Adipocyte (in vitro differentiated cells): Measurements from ENCODE around the gene LAD1.

ENCODE experiments used
- DNase-seq: peaks from one replicate; pipeline ENCODE4 v3.0.0-alpha.2; 2015; ENCODE audit warnings: low read depth
- H3K27me3 ChIP-seq: replicated peaks from 2 replicates; pipeline ENCODE4 v1.7.0; 2013; ENCODE audit warnings: mild to moderate bottlenecking, low read length, moderate library complexity; ENCODE audit not compliant: control insufficient read depth, insufficient read depth
- H3K36me3 ChIP-seq: 2 replicates; pipeline ENCODE4 v1.7.0; 2013; ENCODE audit warnings: low read length, mild to moderate bottlenecking, moderate library complexity; ENCODE audit not compliant: control insufficient read depth, insufficient read depth, severe bottlenecking
- H3K4me1 ChIP-seq: 2 replicates; pipeline ENCODE4 v1.7.0; 2013; ENCODE audit warnings: mild to moderate bottlenecking, low read length, moderate library complexity; ENCODE audit not compliant: control insufficient read depth, insufficient read depth
- H3K4me3 ChIP-seq: 2 replicates; pipeline ENCODE4 v1.7.0; 2013; ENCODE audit warnings: mild to moderate bottlenecking, low read length, moderate library complexity
- H3K9ac ChIP-seq: 2 replicates; pipeline ENCODE4 v1.7.0; 2013; ENCODE audit warnings: mild to moderate bottlenecking, low read length, moderate library complexity
- H3K9me3 ChIP-seq: 2 replicates; pipeline ENCODE4 v1.7.0; 2013; ENCODE audit warnings: mild to moderate bottlenecking, low read length, moderate library complexity; ENCODE audit not compliant: control insufficient read depth

Gene LAD1

GRCh38 chr1:201374364-201374763 lies 24.8 kb downstream of the LAD1 start:
- peaks cover 74% of the 10 kb centered on the region for H3K27me3 ChIP-seq
- no peaks in the 10 kb centered on the region for H3K36me3 ChIP-seq
- H3K4me1 ChIP-seq: no peaks in the 10 kb centered on the region
- H3K4me3 ChIP-seq: no peak overlapping the region
- DNase-seq: no peak
- H3K9me3 ChIP-seq: no peaks in the 10 kb centered on the region
- no peak overlapping the region for H3K9ac ChIP-seq

DNA sequence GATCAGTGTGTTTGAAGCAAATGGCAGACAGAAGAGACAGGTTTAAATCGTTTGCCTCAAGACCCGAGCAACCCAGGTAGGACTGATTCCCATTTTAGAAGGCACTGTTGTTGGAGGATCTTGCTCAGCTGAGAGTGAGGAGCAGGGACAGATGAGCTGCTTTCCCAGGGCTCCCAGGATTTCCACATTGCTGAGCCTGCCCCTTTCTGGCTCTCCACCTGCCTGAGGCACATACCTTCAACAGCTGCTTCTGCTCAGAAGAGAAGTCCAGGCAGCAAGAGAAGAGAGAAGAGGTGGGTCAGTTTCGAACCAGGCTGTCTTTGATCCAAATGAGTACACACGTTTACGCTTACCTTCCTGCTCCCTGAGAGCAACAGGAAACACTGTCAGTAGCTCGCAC lies 27.3 kb downstream of the LAD1 start:
- no peak overlapping the region for H3K4me3 ChIP-seq
- H3K4me1 ChIP-seq: no peaks in the 10 kb centered on the region
- H3K36me3 ChIP-seq: no peaks in the 10 kb centered on the region
- no peak for DNase-seq
- H3K9ac ChIP-seq: no peak overlapping the region
- no peaks in the 10 kb centered on the region for H3K9me3 ChIP-seq
- H3K27me3 ChIP-seq: peaks cover 100% of the 10 kb centered on the region

DNA sequence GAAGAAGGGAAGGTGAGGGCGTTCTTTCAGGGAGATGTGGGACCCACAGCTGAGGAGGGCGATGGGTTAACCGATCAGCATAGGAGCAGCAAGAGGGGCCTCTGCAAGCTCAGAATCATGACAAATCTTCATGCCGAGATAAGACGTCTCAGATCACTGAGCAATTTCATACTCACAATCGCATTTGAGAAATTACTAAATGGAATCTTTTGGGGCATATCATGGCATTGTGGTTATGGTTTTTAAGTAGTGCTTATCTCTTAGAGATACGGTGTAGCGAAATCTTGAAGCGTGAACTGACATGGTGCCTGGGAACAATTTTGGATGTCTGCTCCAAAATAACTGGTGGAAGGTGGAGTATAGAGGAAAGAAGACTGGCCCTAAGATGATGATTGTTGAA lies 27.8 kb downstream of the LAD1 start:
- H3K27me3 ChIP-seq: peaks cover 100% of the 10 kb centered on the region
- H3K4me1 ChIP-seq: no peaks in the 10 kb centered on the region
- H3K4me3 ChIP-seq: no peak overlapping the region
- DNase-seq: no peak
- H3K9ac ChIP-seq: no peak overlapping the region
- H3K36me3 ChIP-seq: no peaks in the 10 kb centered on the region
- H3K9me3 ChIP-seq: no peaks in the 10 kb centered on the region

- Histone ChIP-seq H3K9me3 (no peaks in the 10 kb centered on the region), H3K4me1 (no peaks in the 10 kb centered on the region), H3K4me3 (no peak overlapping the region), H3K27me3 (peaks cover 100% of the 10 kb centered on the region), H3K36me3 (no peaks in the 10 kb centered on the region), H3K9ac (no peak overlapping the region)
- no peak for DNase-seq
These were observed 28.6 kb downstream of the LAD1 start for GRCh38 chr1:201370500-201370899.

- no peaks in the 10 kb centered on the region for H3K36me3 ChIP-seq
These were observed 29.9 kb downstream of the LAD1 start for GRCh38 chr1:201369209-201369608.

GRCh38 chr1:201366696-201367095 lies 32.4 kb downstream of the LAD1 start:
- Histone ChIP-seq H3K36me3 (no peaks in the 10 kb centered on the region), H3K9ac (no peak overlapping the region), H3K9me3 (no peaks in the 10 kb centered on the region), H3K27me3 (peaks cover 85% of the 10 kb centered on the region), H3K4me3 (no peak overlapping the region), H3K4me1 (no peaks in the 10 kb centered on the region)
- no peak for DNase-seq

More at GRCh38 chr1:201369209-201369608, 29.9 kb downstream of the LAD1 start:
- no peak overlapping the region for H3K9ac ChIP-seq
- no peak for DNase-seq
- H3K4me3 ChIP-seq: no peak overlapping the region
- no peaks in the 10 kb centered on the region for H3K9me3 ChIP-seq
- peaks cover 94% of the 10 kb centered on the region for H3K27me3 ChIP-seq
- H3K4me1 ChIP-seq: no peaks in the 10 kb centered on the region

DNA sequence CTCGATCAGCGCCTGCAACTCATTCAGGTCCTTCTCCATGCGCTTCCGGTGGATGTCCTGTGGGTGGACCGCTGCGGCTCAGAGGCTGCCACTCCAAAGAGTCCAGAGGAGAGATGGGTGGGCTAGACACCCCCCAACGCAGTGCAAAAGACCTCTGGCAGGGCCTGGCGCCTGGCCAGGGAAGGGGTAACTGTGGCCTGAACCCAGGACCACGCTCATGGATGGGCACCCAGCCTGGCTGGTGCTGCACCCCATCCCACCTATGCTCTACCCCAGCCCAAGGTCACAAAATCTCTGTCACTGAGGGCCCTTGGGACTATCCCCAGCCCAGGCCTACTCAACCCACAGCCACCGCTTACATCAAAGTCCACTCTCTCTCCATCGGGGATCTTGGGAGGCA lies 33.9 kb downstream of the LAD1 start:
- no peaks in the 10 kb centered on the region for H3K36me3 ChIP-seq
- H3K4me1 ChIP-seq: no peaks in the 10 kb centered on the region
- no peaks in the 10 kb centered on the region for H3K9me3 ChIP-seq
- peaks cover 79% of the 10 kb centered on the region for H3K27me3 ChIP-seq
- no peak overlapping the region for H3K9ac ChIP-seq
- no peak for DNase-seq
- H3K4me3 ChIP-seq: no peak overlapping the region

DNA sequence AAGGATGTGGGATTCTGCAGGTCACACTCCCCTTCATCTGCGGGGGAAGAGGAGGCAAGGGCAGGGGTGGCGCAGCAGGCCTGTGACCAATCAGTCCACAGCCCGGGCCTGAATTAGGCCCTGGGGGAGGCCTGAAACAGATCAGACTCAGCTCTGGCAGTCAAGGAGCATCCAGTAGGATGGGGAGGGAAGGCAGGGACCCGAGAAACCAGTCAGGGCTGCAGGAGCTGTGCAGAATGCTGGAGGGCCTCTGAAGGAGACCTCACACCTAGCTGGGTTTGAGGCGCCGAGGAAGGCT lies 34.4 kb downstream of the LAD1 start:
- Histone ChIP-seq H3K9ac (no peak overlapping the region), H3K4me1 (no peaks in the 10 kb centered on the region), H3K36me3 (no peaks in the 10 kb centered on the region), H3K27me3 (peaks cover 74% of the 10 kb centered on the region), H3K4me3 (no peak overlapping the region), H3K9me3 (no peaks in the 10 kb centered on the region)
- DNase-seq: no peak

DNA sequence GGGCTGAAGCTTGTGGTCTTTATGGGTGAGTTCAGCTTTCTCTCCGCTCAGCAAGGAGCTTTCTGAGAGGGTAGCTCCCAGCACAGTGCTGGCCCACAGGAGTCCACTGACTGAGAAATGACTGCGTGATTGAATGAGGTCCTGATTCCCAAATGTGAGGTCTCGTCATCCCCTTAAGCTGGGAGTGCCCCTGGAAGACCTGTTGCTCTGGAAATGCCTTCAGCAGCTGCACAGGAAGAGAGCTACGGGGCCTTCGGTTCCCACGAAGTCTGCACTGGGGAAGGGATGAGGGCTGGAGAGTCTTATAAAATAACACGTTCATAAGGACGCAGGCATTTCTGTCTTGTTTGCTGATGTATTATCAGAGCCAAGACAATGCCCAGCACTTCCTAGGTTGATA lies 35.7 kb downstream of the LAD1 start:
- Histone ChIP-seq H3K9me3 (no peaks in the 10 kb centered on the region), H3K4me3 (no peak overlapping the region), H3K4me1 (no peaks in the 10 kb centered on the region), H3K9ac (no peak overlapping the region), H3K27me3 (peaks cover 70% of the 10 kb centered on the region), H3K36me3 (no peaks in the 10 kb centered on the region)
- DNase-seq: no peak

- H3K4me3 ChIP-seq: no peak overlapping the region
- H3K36me3 ChIP-seq: no peaks in the 10 kb centered on the region
- peaks cover 70% of the 10 kb centered on the region for H3K27me3 ChIP-seq
- no peak for DNase-seq
- no peak overlapping the region for H3K9ac ChIP-seq
- no peaks in the 10 kb centered on the region for H3K4me1 ChIP-seq
- H3K9me3 ChIP-seq: no peaks in the 10 kb centered on the region
These were observed 36.2 kb downstream of the LAD1 start for GRCh38 chr1:201362906-201363305.

DNA sequence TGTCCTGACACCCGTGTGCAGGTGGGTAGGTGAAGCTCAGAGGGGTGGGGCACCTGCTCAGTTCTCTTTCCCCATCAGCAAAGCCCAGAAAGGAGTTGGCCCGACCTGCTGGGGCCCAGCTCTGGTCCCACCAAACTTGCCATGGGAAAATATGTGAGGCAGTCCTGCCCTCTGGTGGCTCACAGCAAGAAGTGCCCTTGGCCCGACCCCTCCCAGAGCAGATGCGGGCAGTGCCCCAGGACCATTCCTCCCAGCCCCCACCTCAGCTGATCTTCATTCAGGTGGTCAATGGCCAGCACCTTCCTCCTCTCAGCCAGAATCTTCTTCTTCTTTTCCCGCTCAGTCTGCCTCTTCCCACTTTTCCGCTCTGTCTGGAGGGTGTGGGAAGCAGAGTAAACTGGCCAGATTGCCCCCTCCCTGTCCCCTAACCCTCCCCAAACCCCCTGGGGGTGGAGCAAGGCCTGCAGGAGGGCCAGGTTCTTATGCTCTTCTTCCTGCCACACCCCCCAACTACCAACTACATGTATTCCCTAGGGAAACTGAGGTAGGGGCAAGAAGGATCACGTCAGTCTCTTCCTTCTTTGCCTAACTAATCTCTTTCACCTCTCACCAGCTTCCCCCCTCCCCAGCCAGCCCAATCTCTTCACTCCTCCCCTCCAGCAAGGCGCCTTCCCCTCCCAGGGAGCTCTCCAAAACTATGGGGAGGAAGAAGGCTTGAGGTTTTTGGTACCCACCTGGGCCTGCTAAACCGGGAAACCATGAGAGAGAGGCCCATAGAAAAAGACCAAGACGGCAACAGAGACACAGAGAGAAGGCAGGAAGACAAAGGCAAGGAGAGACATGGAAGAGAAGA lies 37.2 kb downstream of the LAD1 start:
- Histone ChIP-seq H3K9ac (no peak overlapping the region), H3K4me1 (no peaks in the 10 kb centered on the region), H3K9me3 (no peaks in the 10 kb centered on the region), H3K4me3 (no peak overlapping the region), H3K36me3 (no peaks in the 10 kb centered on the region), H3K27me3 (peaks cover 61% of the 10 kb centered on the region)
- peak; percentile 76 for DNase-seq
